SHP77 (cell line): ENCODE results near the gene AQP5.

Experiments used
- DNase-seq, 2 experiments: peaks; one replicate each; lab custom pipeline; 2025; lab: John Stamatoyannopoulos, UW

Gene AQP5

GRCh38 chr12:49950273-49951251 lies 11.1 kb upstream of the AQP5 start, which contains the start of gene AQP2:
Gene AQP2 (plus strand): TSS chr12:49950737. CDS start chr12:49950831, 94 bp downstream.
- DNase-seq: no peak

GRCh38 chr12:49951411-49952240 lies 10.0 kb upstream of the AQP5 start:
- DNase-seq: no peak

GRCh38 chr12:49952391-49953055 lies 9.1 kb upstream of the AQP5 start:
- DNase-seq: no peak

- no peak for DNase-seq
These were observed 8.5 kb upstream of the AQP5 start for GRCh38 chr12:49953151-49953550.

- peak in 1 of 2 experiments; percentile 11 for DNase-seq
These were observed 7.5 kb upstream of the AQP5 start for GRCh38 chr12:49953961-49954846.

GRCh38 chr12:49954863-49955830 lies 6.5 kb upstream of the AQP5 start:
- DNase-seq: no peak

- no peak for DNase-seq
These were observed 5.6 kb upstream of the AQP5 start for GRCh38 chr12:49955899-49956662.

GRCh38 chr12:49956663-49957569 lies 4.8 kb upstream of the AQP5 start:
- DNase-seq: no peak

- DNase-seq: no peak
These were observed 4.1 kb upstream of the AQP5 start for GRCh38 chr12:49957570-49957967.

- peak in 1 of 2 experiments; percentile 16 for DNase-seq
These were observed 1.8 kb upstream of the AQP5 start for GRCh38 chr12:49959685-49960473.

- DNase-seq: no peak
These were observed 1.1 kb upstream of the AQP5 start for GRCh38 chr12:49960474-49961110.

- DNase-seq: no peak
These were observed 507 bp downstream of the AQP5 start for GRCh38 chr12:49961993-49962764.

GRCh38 chr12:49962861-49963765 lies 1.4 kb downstream of the AQP5 start:
- peak in 1 of 2 experiments; percentile 52 for DNase-seq

GRCh38 chr12:49963976-49964815 lies 2.5 kb downstream of the AQP5 start:
- no peak for DNase-seq
